HL-60 (cell line): ENCODE results near the gene AK8.

ENCODE experiments used
- DNase-seq, 2 experiments: peaks; one replicate each; pipeline ENCODE4 v3.0.0-alpha.2; 2010 to 2020; ENCODE audit warnings: low read depth in 1 of 2, low spot score in 1 of 2
- H3K27ac ChIP-seq: fragments of 250-450 bp; sonication (Bioruptor Pico); replicated peaks from 2 replicates; pipeline ENCODE4 v1.5.1; 2020; ENCODE audit warnings: mild to moderate bottlenecking, moderate library complexity
- H3K27me3 ChIP-seq: fragments of 250-450 bp; sonication (Bioruptor Pico); 2 replicates; pipeline ENCODE4 v1.5.1; 2021; ENCODE audit warnings: mild to moderate bottlenecking, moderate library complexity; ENCODE audit not compliant: insufficient read depth, poor library complexity, severe bottlenecking
- H3K4me3 ChIP-seq: replicated peaks from 2 replicates; pipeline ENCODE4 v1.5.1; 2011; ENCODE audit warnings: mild to moderate bottlenecking, control low read depth, low read length; ENCODE audit not compliant: insufficient read depth
- GABPA ChIP-seq: IDR thresholded peaks from 2 replicates; pipeline ENCODE4 v1.6.1; 2012; ENCODE audit warnings: low read depth
- POLR2AphosphoS5 ChIP-seq: IDR thresholded peaks from 2 replicates; pipeline ENCODE4 v1.6.1; 2012; ENCODE audit warnings: low read depth
- SPI1 ChIP-seq: IDR thresholded peaks from 2 replicates; pipeline ENCODE4 v1.6.1; 2012; ENCODE audit warnings: low read depth, mild to moderate bottlenecking, borderline replicate concordance
- TF ChIP-seq, protein P1 (sequence below): IDR thresholded peaks from one replicate; pipeline ENCODE4 v1.5.1; 2011; ENCODE audit warnings: low read length, control low read depth, inconsistent platforms; ENCODE audit not compliant: insufficient read depth
- TF ChIP-seq, protein P2 (sequence below): IDR thresholded peaks from 2 replicates; pipeline ENCODE4 v1.6.1; 2012; ENCODE audit warnings: low read depth; ENCODE audit not compliant: insufficient replicate concordance

Gene AK8

DNA sequence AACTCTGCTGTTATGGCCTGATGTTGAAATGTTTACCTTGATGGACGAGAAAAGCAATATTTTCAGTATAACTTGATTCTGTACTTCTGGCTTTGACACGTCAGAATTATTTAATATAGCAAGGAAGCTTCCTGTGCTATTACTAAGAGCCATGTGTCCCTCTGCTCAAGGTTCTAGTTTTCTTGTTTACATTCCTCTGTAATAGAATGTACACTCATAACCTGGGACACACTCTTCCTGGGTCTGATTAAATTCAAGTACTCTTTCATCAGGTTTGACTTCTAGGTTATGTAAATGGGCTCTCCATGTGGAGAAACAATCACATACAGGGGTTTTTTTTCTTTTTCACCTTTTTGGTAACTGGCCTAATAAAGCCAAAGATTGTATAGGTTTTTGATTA lies 174.7 kb downstream of the AK8 start:
- H3K27me3 ChIP-seq: peaks cover 6% of the 10 kb centered on the region
- no peak for DNase-seq
- H3K4me3 ChIP-seq: no peak overlapping the region
- no peak overlapping the region for H3K27ac ChIP-seq
- TF ChIP-seq SPI1 (no peak), GABPA (no peak)

DNA sequence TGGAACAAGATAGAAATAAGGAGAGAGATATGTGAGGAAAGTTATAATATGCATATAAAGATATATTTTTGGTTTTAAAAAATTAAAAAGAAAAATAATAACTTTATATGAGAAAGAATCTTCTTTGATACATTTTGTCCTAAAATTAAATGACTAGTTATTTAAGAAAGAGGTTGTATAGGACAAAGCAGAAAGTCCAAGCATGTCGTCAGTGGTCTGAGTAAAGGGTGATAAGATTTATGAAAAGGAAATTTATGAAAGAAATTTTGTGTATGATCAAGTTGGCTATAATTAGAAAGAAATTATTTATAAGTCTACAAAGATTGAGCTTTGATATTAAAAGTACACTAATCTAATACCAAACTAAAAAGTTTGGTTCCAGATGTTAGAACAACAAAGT lies 175.8 kb downstream of the AK8 start:
- Histone ChIP-seq H3K4me3 (no peak overlapping the region), H3K27me3 (peaks cover 6% of the 10 kb centered on the region), H3K27ac (no peak overlapping the region)
- TF ChIP-seq POLR2AphosphoS5 (no peak), GABPA (no peak), SPI1 (no peak)
- TF ChIP-seq, protein P1, sequence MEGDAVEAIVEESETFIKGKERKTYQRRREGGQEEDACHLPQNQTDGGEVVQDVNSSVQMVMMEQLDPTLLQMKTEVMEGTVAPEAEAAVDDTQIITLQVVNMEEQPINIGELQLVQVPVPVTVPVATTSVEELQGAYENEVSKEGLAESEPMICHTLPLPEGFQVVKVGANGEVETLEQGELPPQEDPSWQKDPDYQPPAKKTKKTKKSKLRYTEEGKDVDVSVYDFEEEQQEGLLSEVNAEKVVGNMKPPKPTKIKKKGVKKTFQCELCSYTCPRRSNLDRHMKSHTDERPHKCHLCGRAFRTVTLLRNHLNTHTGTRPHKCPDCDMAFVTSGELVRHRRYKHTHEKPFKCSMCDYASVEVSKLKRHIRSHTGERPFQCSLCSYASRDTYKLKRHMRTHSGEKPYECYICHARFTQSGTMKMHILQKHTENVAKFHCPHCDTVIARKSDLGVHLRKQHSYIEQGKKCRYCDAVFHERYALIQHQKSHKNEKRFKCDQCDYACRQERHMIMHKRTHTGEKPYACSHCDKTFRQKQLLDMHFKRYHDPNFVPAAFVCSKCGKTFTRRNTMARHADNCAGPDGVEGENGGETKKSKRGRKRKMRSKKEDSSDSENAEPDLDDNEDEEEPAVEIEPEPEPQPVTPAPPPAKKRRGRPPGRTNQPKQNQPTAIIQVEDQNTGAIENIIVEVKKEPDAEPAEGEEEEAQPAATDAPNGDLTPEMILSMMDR: no peak
- TF ChIP-seq, protein P2, sequence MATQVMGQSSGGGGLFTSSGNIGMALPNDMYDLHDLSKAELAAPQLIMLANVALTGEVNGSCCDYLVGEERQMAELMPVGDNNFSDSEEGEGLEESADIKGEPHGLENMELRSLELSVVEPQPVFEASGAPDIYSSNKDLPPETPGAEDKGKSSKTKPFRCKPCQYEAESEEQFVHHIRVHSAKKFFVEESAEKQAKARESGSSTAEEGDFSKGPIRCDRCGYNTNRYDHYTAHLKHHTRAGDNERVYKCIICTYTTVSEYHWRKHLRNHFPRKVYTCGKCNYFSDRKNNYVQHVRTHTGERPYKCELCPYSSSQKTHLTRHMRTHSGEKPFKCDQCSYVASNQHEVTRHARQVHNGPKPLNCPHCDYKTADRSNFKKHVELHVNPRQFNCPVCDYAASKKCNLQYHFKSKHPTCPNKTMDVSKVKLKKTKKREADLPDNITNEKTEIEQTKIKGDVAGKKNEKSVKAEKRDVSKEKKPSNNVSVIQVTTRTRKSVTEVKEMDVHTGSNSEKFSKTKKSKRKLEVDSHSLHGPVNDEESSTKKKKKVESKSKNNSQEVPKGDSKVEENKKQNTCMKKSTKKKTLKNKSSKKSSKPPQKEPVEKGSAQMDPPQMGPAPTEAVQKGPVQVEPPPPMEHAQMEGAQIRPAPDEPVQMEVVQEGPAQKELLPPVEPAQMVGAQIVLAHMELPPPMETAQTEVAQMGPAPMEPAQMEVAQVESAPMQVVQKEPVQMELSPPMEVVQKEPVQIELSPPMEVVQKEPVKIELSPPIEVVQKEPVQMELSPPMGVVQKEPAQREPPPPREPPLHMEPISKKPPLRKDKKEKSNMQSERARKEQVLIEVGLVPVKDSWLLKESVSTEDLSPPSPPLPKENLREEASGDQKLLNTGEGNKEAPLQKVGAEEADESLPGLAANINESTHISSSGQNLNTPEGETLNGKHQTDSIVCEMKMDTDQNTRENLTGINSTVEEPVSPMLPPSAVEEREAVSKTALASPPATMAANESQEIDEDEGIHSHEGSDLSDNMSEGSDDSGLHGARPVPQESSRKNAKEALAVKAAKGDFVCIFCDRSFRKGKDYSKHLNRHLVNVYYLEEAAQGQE: no peak
- no peak for DNase-seq

DNA sequence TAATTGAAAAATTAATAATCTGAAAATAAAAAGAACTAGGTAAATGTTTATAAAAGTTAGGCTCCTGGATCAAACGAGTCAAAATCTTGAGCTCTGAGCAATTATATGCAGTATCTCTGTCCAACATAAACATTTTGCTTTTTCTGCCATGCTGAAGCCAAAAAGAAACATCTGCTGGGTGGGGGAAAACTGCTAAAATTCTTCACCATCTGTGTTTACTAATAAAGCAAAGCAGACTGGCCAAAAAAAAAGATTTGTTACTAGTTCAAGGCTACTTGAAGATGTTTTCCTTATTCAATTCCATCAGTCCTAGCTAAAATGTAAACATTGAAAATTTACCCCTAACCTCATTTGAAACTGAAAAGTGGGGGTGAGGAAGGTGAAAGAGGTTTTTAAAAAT lies 178.1 kb downstream of the AK8 start:
- TF ChIP-seq, protein P1: no peak
- TF ChIP-seq, protein P2: no peak
- TF ChIP-seq SPI1 (no peak), POLR2AphosphoS5 (no peak), GABPA (no peak)
- H3K27me3 ChIP-seq: peaks cover 4% of the 10 kb centered on the region
- no peak for DNase-seq

DNA sequence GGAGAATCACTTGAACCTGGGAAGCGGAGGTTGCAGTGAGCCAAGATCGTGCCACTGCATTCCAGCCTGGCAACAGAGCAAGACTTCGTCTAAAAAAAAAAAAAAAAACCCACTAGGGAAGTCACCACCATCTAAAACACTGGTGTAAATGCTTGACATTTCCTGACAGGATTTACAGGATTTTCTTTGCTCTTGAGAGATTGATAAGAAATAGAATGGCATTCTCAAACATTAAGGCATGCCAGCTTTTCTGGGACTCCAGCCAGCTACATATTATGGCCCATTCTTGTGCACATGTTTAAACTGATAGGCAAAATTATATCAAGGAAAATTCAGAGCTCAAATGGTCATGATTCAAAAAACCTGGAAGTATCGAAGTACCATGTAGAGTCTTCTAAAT lies 179.1 kb downstream of the AK8 start:
- DNase-seq: no peak
- peaks cover 4% of the 10 kb centered on the region for H3K27me3 ChIP-seq
- H3K27ac ChIP-seq: no peak overlapping the region
- H3K4me3 ChIP-seq: no peak overlapping the region
- TF ChIP-seq, protein P1: no peak
- no peak for TF ChIP-seq GABPA
- no peak for TF ChIP-seq POLR2AphosphoS5
- TF ChIP-seq SPI1: no peak
- TF ChIP-seq, protein P2: no peak

More for the DNA sequence above, 178.1 kb downstream of the AK8 start:
- H3K27ac ChIP-seq: no peak overlapping the region
- H3K4me3 ChIP-seq: no peak overlapping the region
